Stimulated activated CD4-positive, alpha-beta T cell treated with anti-CD3 and anti-CD28 coated beads, Interleukin-1b, Interleukin-23, amount 100 ng/mL, for 24 hours (primary cell): ENCODE measurements around the gene AGPAT3.

Experiments used
- DNase-seq, 4 experiments: peaks; one replicate each; pipeline ENCODE4 v3.0.0-alpha.2; 2020; ENCODE audit warnings: low read depth in 4 of 4, low spot score in 1 of 4

The AGPAT3 gene

GRCh38 chr21:43989401-43989800 lies 124.4 kb downstream of the AGPAT3 start:
- no peak for DNase-seq

GRCh38 chr21:43991447-43991991 lies 126.5 kb downstream of the AGPAT3 start:
- no peak for DNase-seq

DNA sequence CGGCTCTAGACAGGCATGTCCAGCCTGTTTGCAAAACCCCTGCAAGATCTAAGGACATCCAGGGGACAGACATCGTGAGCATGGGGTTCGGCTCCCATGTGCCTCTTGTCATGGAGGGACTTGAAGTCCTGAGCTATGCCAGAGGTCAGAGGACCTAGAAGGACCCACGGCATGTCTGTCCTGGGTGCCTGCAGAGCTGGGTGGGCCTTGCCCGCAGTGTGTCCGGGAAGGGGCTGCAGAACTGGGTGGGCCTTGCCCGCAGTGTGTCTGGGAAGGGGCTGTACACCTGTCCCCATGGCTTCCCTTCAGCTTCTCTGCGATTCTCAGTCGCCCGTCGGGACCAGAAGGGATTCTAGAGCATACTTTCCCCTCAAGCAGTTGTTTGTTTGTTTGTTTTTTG lies 127.1 kb downstream of the AGPAT3 start:
- DNase-seq = no peak

DNA sequence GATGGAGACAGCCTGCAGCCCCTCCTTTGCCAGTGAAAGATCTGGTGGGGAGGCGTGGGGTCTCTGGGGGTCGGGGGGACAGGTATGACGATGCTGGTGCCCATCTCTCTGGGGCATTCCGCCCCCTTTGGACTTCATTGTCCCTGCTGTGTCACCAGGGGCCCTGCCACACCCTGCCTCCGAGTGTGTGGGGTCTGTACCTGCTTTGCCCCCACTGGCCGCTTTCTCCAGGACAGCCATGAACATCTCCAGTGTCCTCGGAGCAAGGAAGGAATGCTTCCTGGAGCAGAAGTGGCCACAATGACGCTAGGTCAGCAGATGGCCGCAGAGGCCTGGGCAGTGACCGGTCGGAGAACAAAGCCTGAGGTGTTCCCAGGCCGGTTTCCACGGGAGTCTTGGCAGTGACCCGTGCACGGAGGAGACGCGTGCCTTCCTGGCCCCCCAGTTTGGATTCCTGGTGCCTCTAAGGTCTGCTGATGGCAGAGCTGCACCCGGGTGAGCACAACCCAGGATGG lies 128.5 kb downstream of the AGPAT3 start:
- DNase-seq = no peak

DNA sequence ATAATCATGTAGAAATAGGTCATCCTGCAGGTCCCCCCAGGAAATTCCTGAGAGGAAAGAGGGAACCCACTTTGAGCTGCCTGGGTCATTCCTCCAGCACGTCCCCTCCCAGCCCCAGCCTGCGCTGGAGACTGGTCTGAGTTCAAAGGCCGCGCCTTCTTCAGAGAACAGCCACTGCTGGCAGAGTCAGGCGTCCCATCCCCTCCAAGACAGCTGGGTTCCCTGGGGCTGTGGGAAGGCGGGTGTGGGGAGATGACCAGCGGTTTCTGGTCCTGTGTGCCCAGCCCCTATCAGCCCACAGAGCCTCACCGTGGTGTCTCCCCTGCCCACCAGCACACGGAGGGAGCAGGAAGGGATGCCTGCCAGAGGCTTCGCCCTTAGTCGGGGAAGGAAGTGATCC lies 129.1 kb downstream of the AGPAT3 start:
- DNase-seq = no peak

DNA sequence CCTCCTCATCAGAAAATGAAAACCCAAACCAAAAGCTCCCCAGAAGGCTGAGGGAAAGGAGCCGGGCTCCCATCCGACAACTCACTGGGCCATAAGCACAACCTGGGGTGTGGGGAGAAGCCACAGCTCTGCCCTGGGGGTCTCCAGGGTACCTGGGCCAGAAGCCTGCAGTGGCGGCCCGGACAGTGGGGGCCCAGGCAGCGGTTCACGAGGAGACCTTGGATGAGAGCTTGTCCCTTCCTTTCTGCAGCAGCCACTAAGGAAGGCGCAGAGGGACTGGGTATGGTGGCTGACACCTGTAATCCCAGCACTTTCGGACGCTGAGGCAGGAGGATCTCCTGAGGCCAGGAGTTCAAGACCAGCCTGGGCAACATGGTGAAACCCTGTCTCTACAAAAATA lies 129.6 kb downstream of the AGPAT3 start:
- DNase-seq = no peak

DNA sequence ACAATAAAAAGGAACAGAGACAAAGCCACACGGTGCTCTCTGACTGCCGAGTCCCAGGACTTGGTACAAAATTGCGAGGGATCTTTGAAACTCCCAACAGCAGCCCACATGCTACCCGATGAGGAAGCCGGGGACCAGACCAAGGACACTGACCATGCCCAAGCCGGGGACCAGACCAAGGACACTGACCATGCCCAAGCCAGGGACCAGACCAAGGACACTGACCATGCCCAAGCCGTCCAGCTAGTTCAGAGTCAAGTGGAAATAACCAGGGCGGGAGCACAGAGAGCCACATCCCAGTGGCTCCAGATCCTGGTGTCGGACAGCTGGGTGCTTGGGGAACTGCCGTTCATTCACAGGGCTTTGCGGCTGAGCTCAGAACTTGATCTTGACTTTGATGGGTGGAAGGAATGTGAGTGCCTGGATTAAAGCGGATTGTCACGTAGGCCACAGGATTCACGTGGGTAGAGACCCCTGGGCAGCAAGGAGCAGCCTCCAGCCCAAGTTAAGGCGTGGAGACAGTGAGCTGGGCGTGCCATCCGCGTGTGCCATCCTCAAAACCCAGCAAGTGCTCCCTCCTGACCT lies 130.6 kb downstream of the AGPAT3 start:
- DNase-seq = no peak

- no peak for DNase-seq
These were observed 133.0 kb downstream of the AGPAT3 start for GRCh38 chr21:43997766-43998742.

- no peak for DNase-seq
These were observed 135.3 kb downstream of the AGPAT3 start for GRCh38 chr21:44000360-44000759.

GRCh38 chr21:44002511-44002910 lies 137.5 kb downstream of the AGPAT3 start:
- DNase-seq = no peak

DNA sequence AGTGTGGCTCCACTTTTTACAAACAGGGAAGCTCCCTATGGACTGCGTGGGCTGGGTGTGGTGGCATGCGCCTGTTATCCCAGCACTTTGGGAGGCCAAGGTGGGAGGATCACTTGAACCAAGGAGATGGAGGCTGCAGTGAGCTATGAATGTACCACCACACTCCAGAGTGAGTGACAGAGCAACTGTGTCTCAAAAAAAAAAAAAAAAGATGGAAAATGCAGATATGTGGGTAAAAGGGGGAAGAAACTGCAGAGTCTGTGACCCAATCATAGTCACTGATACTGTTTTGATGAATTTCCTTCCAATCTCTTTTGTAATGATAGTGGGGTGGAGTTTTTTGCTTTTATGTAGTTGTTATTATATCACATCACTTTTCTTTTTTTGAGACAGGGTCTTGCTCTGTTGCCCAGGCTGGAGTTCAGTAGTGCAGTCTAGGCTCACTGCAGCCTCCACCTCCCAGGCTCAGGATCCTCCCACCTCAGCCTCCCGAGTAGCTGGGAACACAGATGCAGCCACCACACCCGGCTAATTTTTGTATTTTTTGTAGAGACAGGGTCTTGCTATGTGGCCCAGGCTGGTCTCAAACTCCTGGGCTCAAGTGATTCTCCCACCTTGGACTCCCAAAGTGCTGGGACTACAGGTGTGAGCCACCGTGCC lies 138.4 kb downstream of the AGPAT3 start:
- DNase-seq = no peak

- DNase-seq = no peak
These were observed 140.0 kb downstream of the AGPAT3 start for GRCh38 chr21:44005071-44005470.

- DNase-seq = no peak
These were observed 140.6 kb downstream of the AGPAT3 start for GRCh38 chr21:44005593-44005992.

DNA sequence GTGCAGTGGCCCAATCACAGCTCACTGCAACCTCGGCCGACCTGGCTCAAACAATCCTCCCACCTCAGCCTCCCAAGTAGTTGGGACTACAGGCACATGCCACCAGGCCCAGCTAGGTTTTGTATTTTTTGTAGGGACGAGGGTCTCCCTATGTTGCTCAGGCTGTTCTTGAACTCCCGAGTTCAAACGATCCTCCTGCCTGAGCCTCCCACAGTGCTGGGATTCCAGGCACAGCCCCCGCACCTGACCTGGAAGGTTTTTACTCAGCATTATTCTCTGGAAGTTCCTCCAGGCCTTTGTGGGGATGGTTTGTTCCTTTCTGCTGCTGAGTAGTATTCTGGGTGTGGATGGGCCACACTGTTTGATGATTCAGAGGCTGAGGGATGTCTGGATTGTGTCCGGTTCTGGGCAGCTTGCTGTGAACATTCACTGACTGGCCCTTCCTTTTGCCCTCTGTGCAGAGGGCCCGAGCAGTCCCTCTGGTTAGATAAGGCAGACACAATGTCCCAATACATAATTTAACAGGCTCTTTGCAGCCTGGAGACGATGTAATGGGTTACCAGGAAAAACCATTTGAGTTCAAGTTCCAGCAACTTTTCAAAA lies 141.1 kb downstream of the AGPAT3 start:
- DNase-seq = no peak

GRCh38 chr21:44006656-44007055 lies 141.6 kb downstream of the AGPAT3 start:
- DNase-seq = no peak

DNA sequence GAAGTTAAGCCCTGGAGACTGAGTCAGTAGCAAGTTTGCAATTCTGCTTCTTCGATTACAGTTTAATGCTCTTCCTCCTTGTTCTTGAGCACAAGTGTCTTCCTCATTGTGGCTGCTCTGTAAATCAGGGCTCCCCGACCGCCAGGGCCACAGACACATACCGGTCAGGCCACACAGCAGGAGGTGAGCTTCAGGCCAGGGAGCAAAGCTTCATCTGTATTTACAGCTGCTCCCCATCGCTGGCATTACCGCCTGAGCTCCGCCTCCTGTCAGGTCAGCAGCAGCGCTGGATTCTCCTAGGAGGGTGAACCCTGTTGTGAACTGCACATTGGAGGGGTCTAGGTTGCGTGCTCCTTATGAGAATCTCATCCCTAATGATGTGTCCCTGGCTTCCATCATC lies 145.4 kb downstream of the AGPAT3 start:
- DNase-seq = no peak

DNA sequence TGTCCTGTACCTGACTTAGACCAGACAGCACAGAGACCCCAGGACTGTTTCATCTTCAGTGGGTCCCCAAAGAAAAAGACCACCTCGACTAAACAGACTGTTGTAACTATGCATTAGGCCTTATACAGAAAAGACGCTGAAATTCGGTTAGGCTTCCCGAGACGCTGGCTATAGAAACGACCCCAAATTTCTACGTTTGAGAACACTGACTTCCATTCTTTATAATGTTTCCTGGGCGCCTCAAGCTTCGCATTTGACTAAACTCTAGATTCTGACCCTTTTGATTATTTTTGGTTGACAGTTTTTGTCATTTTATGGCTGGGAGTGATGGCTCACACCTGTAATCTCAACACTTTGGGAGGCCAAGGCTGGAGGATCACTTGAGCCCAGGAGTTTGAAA lies 146.1 kb downstream of the AGPAT3 start:
- DNase-seq = no peak

GRCh38 chr21:44011579-44012473 lies 146.8 kb downstream of the AGPAT3 start, which contains the start of gene TRAPPC10:
TSS of gene TRAPPC10 (plus strand) at chr21:44012309. CDS start at chr21:44012494, 185 bp downstream.
- DNase-seq = peak; percentile 52 to 79 (median 66)

DNA sequence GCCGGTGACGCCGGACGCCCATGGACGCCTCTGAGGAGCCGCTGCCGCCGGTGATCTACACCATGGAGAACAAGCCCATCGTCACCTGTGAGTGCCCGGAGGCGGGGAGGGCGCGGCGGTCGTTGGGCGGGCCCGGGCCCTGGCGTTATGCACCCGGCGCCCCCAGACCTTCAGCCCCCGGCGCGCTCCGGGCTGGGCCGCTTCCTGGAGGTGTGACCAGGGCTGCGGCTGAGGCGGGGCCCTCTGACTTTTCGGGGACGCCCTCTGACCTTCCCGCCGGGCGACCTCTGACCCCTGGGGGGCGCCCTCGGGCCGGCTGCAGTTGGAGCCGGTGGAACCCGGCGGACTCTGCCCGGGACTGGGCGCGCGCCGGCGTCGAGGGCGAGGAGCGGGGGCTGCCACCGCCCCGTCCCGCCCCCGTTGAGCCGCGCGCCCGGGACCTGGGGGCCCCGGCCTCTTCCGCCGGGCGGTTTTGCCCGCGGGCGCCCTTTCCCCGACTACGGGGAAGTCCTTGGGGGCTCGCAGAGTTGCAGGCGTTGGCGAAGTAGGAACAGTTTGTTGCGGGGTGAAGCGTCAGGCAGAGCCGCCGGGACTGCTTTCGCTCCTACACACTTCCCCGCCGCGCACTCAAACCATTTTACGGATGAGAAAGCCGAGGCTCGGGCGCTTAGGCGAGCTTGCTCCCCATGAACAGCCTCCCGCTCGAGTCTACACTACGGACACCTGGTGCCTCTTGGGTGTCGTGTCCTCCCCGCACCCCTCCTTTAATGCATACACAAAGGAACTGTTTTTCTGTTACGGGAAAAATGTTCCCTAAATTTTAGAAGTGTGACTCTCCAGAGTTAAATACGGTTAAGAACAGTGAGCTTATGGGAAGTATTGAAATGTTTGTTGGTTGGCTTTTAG lies 147.7 kb downstream of the AGPAT3 start:
- DNase-seq = peak; percentile 42 to 85 (median 68)
